ENCODE measurements around the gene MAP2K6. TPM values are rescaled to one million over a fixed set of nuclear protein-coding genes. Genes with fewer than 3 reads are reported as not detected.

MAP2K6 gene
- total RNA-seq, 1 experiment from 2014 or later: 17.7 TPM

GRCh38 chr17:69489313-69489712, 74.8 kb downstream of the MAP2K6 start:
- Histone ChIP-seq H3K4me2 (ENCODE audit: insufficient read depth, insufficient read length, low read length) (no peak overlapping the region), H3K27me3 (ENCODE audit: insufficient read depth, low read length) (no peaks in the 10 kb centered on the region), H2BK12ac (ENCODE audit: insufficient read length, low read depth, low read length) (no peak overlapping the region), H2AK5ac (ENCODE audit: insufficient read length, low read length) (no peak overlapping the region), H4K8ac (replicated peaks; ENCODE audit: insufficient read length, low read depth, low read length) (no peak overlapping the region), H3K79me1 (ENCODE audit: insufficient read depth, low read depth, low read length, poor library complexity, severe bottlenecking) (no peaks in the 10 kb centered on the region), H3K9me3 (ENCODE audit: control insufficient read depth, low read depth, low read length) (no peaks in the 10 kb centered on the region), H2BK20ac (ENCODE audit: low read depth, low read length, poor library complexity, severe bottlenecking) (no peak overlapping the region), H4K5ac (ENCODE audit: insufficient read length, low read depth, low read length) (no peak overlapping the region), H2AFZ (ENCODE audit: low read length) (no peak overlapping the region), H3K4me1 (ENCODE audit: insufficient read depth, low read length) (no peaks in the 10 kb centered on the region; the same call in 1 of the 2 replicates), H3K9ac (ENCODE audit: extremely low read depth, insufficient read length, low read length) (no peak overlapping the region), H2BK5ac (ENCODE audit: insufficient read length, low read length) (no peak overlapping the region), H3K27ac (ENCODE audit: insufficient read length, low read depth, low read length) (no peak overlapping the region), H2BK120ac (ENCODE audit: low read depth, low read length, poor library complexity, severe bottlenecking) (no peak overlapping the region), H3T11ph (ENCODE audit: low read length) (no peak overlapping the region), H3K4ac (ENCODE audit: low read depth, low read length) (no peak overlapping the region), H4K20me1 (ENCODE audit: control insufficient read depth, insufficient read depth, insufficient read length) (no peaks in the 10 kb centered on the region), H3K23me2 (ENCODE audit: insufficient read length, low read depth, low read length, poor library complexity, severe bottlenecking) (no peaks in the 10 kb centered on the region), H3K23ac (ENCODE audit: insufficient read length, low read depth, low read length) (no peak overlapping the region), H4K91ac (ENCODE audit: insufficient read length, low read depth, low read length) (no peak overlapping the region), H3K18ac (ENCODE audit: insufficient read length, low read depth, low read length) (no peak overlapping the region), H3K79me2 (ENCODE audit: insufficient read depth, low read length) (no peaks in the 10 kb centered on the region), H3K14ac (ENCODE audit: insufficient read depth, low read length) (no peak overlapping the region), H2BK15ac (ENCODE audit: low read depth, low read length) (no peak overlapping the region), H3K56ac (ENCODE audit: insufficient read length, low read depth, low read length) (no peak overlapping the region)
- H3K36me3 Mint-ChIP-seq (ENCODE audit: insufficient read depth in 1 of 3, low read depth in 3 of 3): no peaks in the 10 kb centered on the region
- no peak for DNase-seq
- WGBS (ENCODE audit: extremely low coverage, insufficient read length, low lambda C conversion rate): 100% methylated on average over 1 of the region's 4 CpGs
- H3K27me3 Mint-ChIP-seq (ENCODE audit: low read depth): no peaks in the 10 kb centered on the region
- H3K4me1 Mint-ChIP-seq: peaks cover 12 to 17% of the 10 kb centered on the region in 2 experiments
- no peak overlapping the region; a peak in 1 of 7 replicates for H3K27ac Mint-ChIP-seq
- TF ChIP-seq CTCF (conservative IDR thresholded peaks at IDR 0.05): no peak
- H3K9me3 Mint-ChIP-seq: no peaks in the 10 kb centered on the region
- no peak overlapping the region for H3K4me3 Mint-ChIP-seq
